Measurements from ENCODE around the gene HAL. TPM values are rescaled to one million over a fixed set of nuclear protein-coding genes. Genes with fewer than 3 reads are reported as not detected.

HAL gene
- total and polyA plus RNA-seq, 4 donors: 62.4 to 174 (median 119) TPM

GRCh38 chr12:96035283-96036236, 39.4 kb upstream of the HAL start, which contains the start of gene LTA4H:
Gene LTA4H, minus strand, starts transcription at chr12:96035587. Its CDS starts 68 bp downstream, at chr12:96035519.
- Histone ChIP-seq H3K27ac (ENCODE audit: low read depth in 1 of 2, low read length in 2 of 2) (peak within 1 kb of the TSS; percentile 44 to 61), H3K4me1 (ENCODE audit: control insufficient read depth in 4 of 4, insufficient read depth in 4 of 4, low read length in 3 of 4) (peaks cover 3 to 13% (median 9%) of the 10 kb centered on the region in 4 donors), H3K9me3 (ENCODE audit: control insufficient read depth in 4 of 4, low read length in 3 of 4) (no peaks in the 10 kb centered on the region), H3K9ac (ENCODE audit: low read depth in 1 of 2, low read length in 2 of 2) (peak within 1 kb of the TSS; percentile 40 to 85), H3K4me3 (ENCODE audit: low read depth in 1 of 3, low read length in 3 of 3) (peak within 1 kb of the TSS; percentile 64 to 90 (median 84)), H3K27me3 (ENCODE audit: control insufficient read depth in 4 of 4, insufficient read depth in 4 of 4, low read length in 3 of 4) (no peaks in the 10 kb centered on the region), H3K36me3 (ENCODE audit: control insufficient read depth in 4 of 4, insufficient read depth in 3 of 4, low read depth in 1 of 4, low read length in 3 of 4) (peaks cover 0 to 2% (median 0%) of the 10 kb centered on the region in 4 donors)
- TF ChIP-seq HNF4G (IDR thresholded peaks at IDR 0.05) (no peak), EGR1 (IDR thresholded peaks at IDR 0.05; ENCODE audit: low read depth in 2 of 2) (peak in 1 of 2 donors; percentile 4), REST (IDR thresholded peaks at IDR 0.05) (peak; percentile 90), CTCF (IDR thresholded peaks at IDR 0.05; ENCODE audit: low read depth, low read length, missing input control) (no peak), NR2F2 (IDR thresholded peaks at IDR 0.05) (peak; percentile 5), TAF1 (conservative IDR thresholded peaks at IDR 0.05) (peak; percentile 86), FOXA1 (IDR thresholded peaks at IDR 0.05) (no peak), HNF4A (conservative IDR thresholded peaks at IDR 0.05) (peak; percentile 33 to 48), ZBTB33 (IDR thresholded peaks at IDR 0.05) (peak; percentile 61), JUND (IDR thresholded peaks at IDR 0.05) (peak; percentile 9 to 38), YY1 (IDR thresholded peaks at IDR 0.05) (peak; percentile 79), GABPA (IDR thresholded peaks at IDR 0.05 in 1 of 2, conservative IDR thresholded peaks at IDR 0.05 in 1 of 2) (peak in 1 of 2 donors; percentile 77), RXRA (IDR thresholded peaks at IDR 0.05) (peak in 1 of 2 donors; percentile 41), ATF3 (IDR thresholded peaks at IDR 0.05) (peak; percentile 100), SP1 (IDR thresholded peaks at IDR 0.05) (peak; percentile 57), MAX (IDR thresholded peaks at IDR 0.05) (peak; percentile 88), FOXA2 (IDR thresholded peaks at IDR 0.05) (peak; percentile 19), RAD21 (IDR thresholded peaks at IDR 0.05) (peak; percentile 9 to 38)
- peak; percentile 96 for DNase-seq (ENCODE audit: low spot score)
- WGBS: under 1% methylated on average over 55 of the region's 55 CpGs
